Measurements from ENCODE around the gene AKR1D1.
"Not testable (repeated sequence)": the region's sequence is repeated elsewhere in the genome, so short reads cannot be mapped to it uniquely, and the experiment has no call there.

The AKR1D1 gene

GRCh38 chr7:138074121-138074520, 2.1 kb upstream of the AKR1D1 start:
- no peak for DNase-seq (ENCODE audit: low read depth)

- DNase-seq (ENCODE audit: low read depth): no peak
Measured at GRCh38 chr7:138074540-138074939, 1.7 kb upstream of the AKR1D1 start.

- no peak for DNase-seq (ENCODE audit: low read depth)
Measured at GRCh38 chr7:138075350-138075749, 909 bp upstream of the AKR1D1 start.

GRCh38 chr7:138075786-138076185, 473 bp upstream of the AKR1D1 start:
- DNase-seq (ENCODE audit: low read depth): not testable (repeated sequence)

- peak; percentile 44 for DNase-seq (ENCODE audit: low read depth)
Measured at GRCh38 chr7:138077809-138078208, 1.6 kb downstream of the AKR1D1 start.

- DNase-seq (ENCODE audit: low read depth): no peak
Measured at GRCh38 chr7:138079137-138079536, 2.9 kb downstream of the AKR1D1 start.

- no peak for DNase-seq (ENCODE audit: low read depth)
Measured at GRCh38 chr7:138081868-138082267, 5.6 kb downstream of the AKR1D1 start.

GRCh38 chr7:138083859-138084258, 7.6 kb downstream of the AKR1D1 start:
- no peak for DNase-seq (ENCODE audit: low read depth)

- DNase-seq (ENCODE audit: low read depth): no peak
Measured at GRCh38 chr7:138086563-138087270, 10.5 kb downstream of the AKR1D1 start.

- DNase-seq (ENCODE audit: low read depth): peak; percentile 80
Measured at GRCh38 chr7:138089080-138089901, 13.0 kb downstream of the AKR1D1 start.

- DNase-seq (ENCODE audit: low read depth): no peak
Measured at GRCh38 chr7:138091032-138091431, 14.8 kb downstream of the AKR1D1 start.

- DNase-seq (ENCODE audit: low read depth): not testable (repeated sequence)
Measured at GRCh38 chr7:138091840-138092239, 15.6 kb downstream of the AKR1D1 start.

- DNase-seq (ENCODE audit: low read depth): no peak
Measured at GRCh38 chr7:138092486-138093028, 16.3 kb downstream of the AKR1D1 start.

- DNase-seq (ENCODE audit: low read depth): no peak
Measured at GRCh38 chr7:138095972-138096935, 20.0 kb downstream of the AKR1D1 start.

GRCh38 chr7:138097064-138097741, 20.9 kb downstream of the AKR1D1 start:
- DNase-seq (ENCODE audit: low read depth): peak; percentile 27

- DNase-seq (ENCODE audit: low read depth): no peak
Measured at GRCh38 chr7:138099813-138100212, 23.6 kb downstream of the AKR1D1 start.

- peak; percentile 20 for DNase-seq (ENCODE audit: low read depth)
Measured at GRCh38 chr7:138105221-138105620, 29.0 kb downstream of the AKR1D1 start.

GRCh38 chr7:138115047-138115446, 38.8 kb downstream of the AKR1D1 start:
- DNase-seq (ENCODE audit: low read depth): no peak

GRCh38 chr7:138116141-138116540, 39.9 kb downstream of the AKR1D1 start:
- peak; percentile 98 for DNase-seq (ENCODE audit: low read depth)

- DNase-seq (ENCODE audit: low read depth): no peak
Measured at GRCh38 chr7:138116892-138117291, 40.6 kb downstream of the AKR1D1 start.

- no peak for DNase-seq (ENCODE audit: low read depth)
Measured at GRCh38 chr7:138120140-138120827, 44.0 kb downstream of the AKR1D1 start.
